NAMALWA (cell line): ENCODE measurements around the gene PLIN1.
"Not testable (repeated sequence)": the region's sequence is repeated elsewhere in the genome, so short reads cannot be mapped to it uniquely, and the experiment has no call there.

ENCODE experiments used
- DNase-seq: peaks from one replicate; pipeline ENCODE4 v3.0.0-alpha.2; 2015; ENCODE audit warnings: low spot score

PLIN1 gene, protein sequence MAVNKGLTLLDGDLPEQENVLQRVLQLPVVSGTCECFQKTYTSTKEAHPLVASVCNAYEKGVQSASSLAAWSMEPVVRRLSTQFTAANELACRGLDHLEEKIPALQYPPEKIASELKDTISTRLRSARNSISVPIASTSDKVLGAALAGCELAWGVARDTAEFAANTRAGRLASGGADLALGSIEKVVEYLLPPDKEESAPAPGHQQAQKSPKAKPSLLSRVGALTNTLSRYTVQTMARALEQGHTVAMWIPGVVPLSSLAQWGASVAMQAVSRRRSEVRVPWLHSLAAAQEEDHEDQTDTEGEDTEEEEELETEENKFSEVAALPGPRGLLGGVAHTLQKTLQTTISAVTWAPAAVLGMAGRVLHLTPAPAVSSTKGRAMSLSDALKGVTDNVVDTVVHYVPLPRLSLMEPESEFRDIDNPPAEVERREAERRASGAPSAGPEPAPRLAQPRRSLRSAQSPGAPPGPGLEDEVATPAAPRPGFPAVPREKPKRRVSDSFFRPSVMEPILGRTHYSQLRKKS

DNA sequence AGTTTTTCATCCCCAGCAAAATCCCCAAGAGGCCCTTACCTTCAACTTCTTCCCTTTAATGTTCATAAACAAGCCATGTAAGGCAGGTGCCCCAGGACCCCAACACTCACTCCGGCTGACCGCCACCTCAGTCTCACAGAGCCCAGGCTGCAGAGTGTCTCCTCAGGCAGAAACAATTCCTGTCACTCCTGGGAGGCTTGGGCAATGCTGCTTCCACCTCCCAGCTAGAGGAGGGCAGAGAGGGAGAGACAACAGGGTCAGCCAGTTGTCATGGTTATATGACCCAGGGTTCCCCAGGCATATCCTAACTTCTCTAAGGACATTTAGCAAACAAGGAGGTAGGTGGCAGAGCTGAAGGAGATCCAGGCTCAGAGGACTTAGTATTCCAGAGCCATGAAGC, at the start of gene PLIN1:
Gene PLIN1, minus strand, starts transcription at position 156 of the 400 bp plus-strand sequence. CDS start 1,878 bp downstream, outside the sequence.
- no peak for DNase-seq

DNA sequence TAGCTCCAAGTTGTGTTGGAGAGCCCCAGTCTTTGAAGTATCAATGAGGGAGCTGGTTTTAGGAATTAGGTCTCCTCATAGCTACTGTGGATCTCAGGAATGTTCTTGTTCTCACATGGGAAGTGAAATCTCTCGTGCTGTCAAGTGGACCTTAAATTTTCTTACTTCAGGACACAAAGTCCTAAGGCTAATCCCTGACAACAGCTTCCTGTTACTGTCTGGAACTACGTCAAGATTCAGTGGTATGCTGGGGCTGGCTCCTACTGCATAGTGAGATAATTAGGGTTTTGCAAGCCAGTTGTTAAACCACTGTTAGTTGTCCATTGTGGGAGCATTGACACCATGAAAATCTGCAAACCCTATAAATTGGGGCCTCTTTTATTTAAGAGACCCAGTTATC, 49.1 kb upstream of the PLIN1 start:
- no peak for DNase-seq

DNA sequence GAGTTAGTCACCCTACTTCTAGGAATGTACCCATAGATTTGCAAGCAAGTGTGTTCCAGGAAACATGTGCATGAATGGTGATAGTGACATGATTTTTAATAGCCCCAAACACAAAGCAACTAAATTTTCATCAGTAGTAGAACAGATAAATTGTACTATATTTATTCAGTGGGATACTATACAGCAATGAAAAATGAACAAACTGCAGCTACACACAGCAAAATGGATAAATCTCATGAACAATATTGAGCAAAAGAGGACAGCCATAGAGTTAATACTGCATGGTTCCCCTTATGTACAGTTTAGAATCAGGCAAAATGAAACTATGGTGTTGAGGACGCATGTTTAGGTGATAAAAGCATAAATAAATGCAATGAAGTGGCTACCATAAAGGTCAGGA, 45.9 kb upstream of the PLIN1 start:
- no peak for DNase-seq

DNA sequence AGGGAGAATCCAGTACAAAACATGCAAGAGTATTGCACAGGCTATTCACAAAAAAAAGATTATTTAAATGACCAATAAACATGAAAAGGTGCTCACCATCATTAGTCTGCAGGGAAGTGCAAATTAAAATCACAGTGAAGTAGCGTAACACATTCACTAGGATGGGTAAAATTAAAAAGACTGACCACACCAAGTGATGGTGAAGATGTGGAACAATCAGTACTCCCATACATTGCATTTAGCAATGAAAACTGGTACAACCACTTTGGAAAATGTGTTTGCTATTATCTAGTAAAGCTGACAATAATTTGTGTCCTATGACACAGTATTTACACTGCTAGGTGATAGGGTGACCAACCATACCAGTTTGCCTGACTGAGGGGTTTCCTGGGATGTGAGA, 45.5 kb upstream of the PLIN1 start:
- no peak for DNase-seq

- no peak for DNase-seq
Observed at GRCh38 chr15:89723031-89723430, 43.9 kb upstream of the PLIN1 start.

DNA sequence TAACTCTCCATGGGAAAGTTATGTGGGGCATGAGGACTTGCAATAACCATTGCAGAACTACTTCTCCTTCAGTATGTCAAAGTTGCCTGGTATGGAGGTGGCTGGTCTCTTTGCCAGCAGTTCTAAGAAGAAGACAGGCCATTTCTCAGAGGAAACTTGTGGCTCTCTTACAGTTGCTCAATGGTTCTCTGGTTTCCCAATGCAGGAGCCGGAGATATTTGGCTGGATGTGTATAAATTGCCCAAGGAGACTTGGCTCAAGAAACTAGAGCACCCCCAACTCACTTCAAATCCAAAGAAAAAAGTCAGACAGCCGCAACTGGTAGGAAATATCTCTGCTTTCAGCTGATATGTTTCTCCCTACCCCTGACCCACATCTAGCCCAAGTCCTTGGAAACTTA, 35.6 kb upstream of the PLIN1 start:
- DNase-seq: no peak

- DNase-seq: no peak
Observed at GRCh38 chr15:89707577-89707976, 28.4 kb upstream of the PLIN1 start.

- no peak for DNase-seq
Observed at GRCh38 chr15:89704411-89704810, 25.2 kb upstream of the PLIN1 start.

GRCh38 chr15:89695198-89695597, 16.0 kb upstream of the PLIN1 start:
- DNase-seq: no peak

DNA sequence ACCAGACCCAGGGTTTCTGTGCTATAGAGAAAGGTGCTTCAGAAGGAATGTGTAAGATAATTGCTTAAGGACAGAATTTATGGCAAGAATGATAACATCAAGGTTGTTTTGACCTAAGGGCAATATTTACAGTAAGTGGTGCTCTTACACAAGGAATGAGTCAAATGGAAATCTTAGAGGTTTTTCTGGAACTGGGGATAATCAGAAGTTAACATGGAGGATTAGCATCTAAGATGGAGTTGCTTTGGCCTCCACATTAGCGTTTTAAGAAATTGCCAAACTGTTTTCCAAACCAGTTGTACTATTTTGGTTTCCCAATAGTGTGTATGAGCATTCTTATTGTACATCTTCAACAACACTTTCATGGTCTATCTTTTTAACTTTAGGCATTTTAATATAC, 14.5 kb upstream of the PLIN1 start:
- no peak for DNase-seq

DNA sequence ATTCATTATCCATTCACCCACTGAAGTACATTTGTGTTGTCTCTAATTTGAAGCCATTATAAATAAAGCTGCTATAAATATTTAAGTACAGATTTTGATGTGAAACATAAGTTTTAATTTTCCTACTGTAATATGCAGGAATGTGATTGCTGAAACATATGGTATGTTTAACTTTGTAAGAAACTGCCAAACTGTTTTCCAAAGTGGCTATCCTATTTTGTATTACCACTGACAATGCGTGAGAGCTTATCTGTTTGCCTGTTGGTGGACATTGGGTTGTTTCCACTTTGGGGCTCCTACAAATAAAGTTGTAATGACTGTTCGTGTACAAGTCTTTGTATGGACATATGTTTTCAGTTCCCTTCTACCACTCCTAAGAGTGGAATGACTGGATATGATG, 13.9 kb upstream of the PLIN1 start:
- no peak for DNase-seq

- DNase-seq: peak; percentile 62
Observed at GRCh38 chr15:89690276-89691218, 11.4 kb upstream of the PLIN1 start, which contains the start of the genes PEX11A and WDR93. Gene PEX11A (minus strand): TSS chr15:89690754. CDS start chr15:89690632, 122 bp downstream. Gene WDR93 (plus strand): TSS chr15:89690811. CDS start chr15:89701747, 10,936 bp downstream.

- not testable (repeated sequence) for DNase-seq
Observed at GRCh38 chr15:89689930-89690275, 10.7 kb upstream of the PLIN1 start.

- no peak for DNase-seq
Observed at GRCh38 chr15:89686522-89686921, 7.4 kb upstream of the PLIN1 start.

GRCh38 chr15:89685995-89686394, 6.8 kb upstream of the PLIN1 start:
- DNase-seq: no peak

DNA sequence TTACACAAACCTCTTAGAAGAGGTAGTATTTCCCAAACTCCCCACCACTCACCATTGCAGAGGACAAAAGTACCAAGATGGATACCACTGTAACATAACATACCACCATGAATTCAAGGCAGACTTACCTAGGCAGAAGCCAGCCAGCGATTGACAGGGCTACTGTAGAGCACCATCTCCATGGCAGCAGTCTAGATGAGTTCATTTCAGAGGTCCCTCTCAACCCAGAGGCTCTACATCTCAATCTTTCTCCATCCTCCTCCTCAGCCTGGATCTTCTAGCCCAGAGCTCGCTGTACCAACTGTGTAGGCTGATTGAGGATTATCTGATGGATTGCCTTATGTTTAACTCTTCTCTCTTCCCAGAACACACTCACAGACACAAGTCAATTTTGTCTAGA, 2.0 kb upstream of the PLIN1 start:
- DNase-seq: no peak

- no peak for DNase-seq
Observed at GRCh38 chr15:89680282-89680873, 1.2 kb upstream of the PLIN1 start.

GRCh38 chr15:89677381-89677780, 1.8 kb downstream of the PLIN1 start:
- no peak for DNase-seq

DNA sequence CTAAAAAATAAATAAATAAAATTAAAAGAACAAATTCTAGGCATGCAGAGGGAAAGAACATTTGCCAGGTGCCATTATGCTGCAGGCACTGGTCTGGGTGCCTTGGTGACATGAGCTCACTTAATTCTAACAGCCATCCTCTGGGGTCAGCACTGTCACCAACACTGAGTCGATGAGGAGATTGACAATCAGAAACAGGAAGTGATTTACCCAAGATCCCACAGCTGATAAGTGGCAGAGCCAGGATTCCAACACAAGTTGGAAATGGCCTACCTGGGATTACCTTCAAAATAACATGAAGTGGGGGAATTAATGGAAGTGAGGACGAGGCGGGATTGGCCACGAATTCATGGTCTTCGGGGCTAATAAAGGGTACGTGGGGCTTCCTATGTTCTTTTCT, 3.6 kb downstream of the PLIN1 start:
- DNase-seq: no peak

- no peak for DNase-seq
Observed at GRCh38 chr15:89674526-89674925, 4.6 kb downstream of the PLIN1 start.

DNA sequence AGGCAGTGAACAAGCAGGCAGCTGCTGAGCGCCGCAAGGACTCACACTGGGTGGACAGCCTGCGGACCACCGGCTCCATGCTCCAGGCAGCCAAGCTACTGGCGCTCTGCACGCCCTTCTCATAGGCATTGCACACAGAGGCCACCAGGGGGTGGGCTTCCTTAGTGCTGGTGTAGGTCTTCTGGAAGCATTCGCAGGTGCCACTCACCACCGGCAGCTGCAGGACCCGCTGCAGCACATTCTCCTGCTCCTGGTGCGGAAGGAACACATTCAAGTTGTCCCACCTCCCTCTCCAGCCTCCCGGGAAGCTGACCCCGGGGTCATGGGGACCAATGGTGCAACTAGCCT, 6.0 kb downstream of the PLIN1 start:
- DNase-seq: peak; percentile 76
